Chondrocyte (in vitro differentiated cells): ENCODE results near the gene SLC2A4. TPM values are rescaled to one million over a fixed set of nuclear protein-coding genes. Genes with fewer than 3 reads are reported as not detected.

Experiments
- DNase-seq: peaks from one replicate; pipeline ENCODE4 v3.0.0; 2021; ENCODE audit warnings: mixed read lengths, low spot score
- H3K27ac Mint-ChIP-seq: one replicate; pipeline ENCODE4 v1.8.0; 2021; ENCODE audit warnings: mild to moderate bottlenecking, moderate library complexity, mixed read lengths; ENCODE audit not compliant: unreplicated experiment
- H3K27me3 Mint-ChIP-seq: 2 replicates; pipeline ENCODE4 v1.8.0; 2021; ENCODE audit warnings: low read depth, mixed read lengths
- H3K36me3 Mint-ChIP-seq: 2 replicates; pipeline ENCODE4 v1.8.0; 2021; ENCODE audit warnings: low read depth, mixed read lengths
- H3K4me1 Mint-ChIP-seq: 2 replicates; pipeline ENCODE4 v1.8.0; 2021; ENCODE audit warnings: low read depth, mild to moderate bottlenecking, mixed read lengths
- H3K4me3 Mint-ChIP-seq: one replicate; pipeline ENCODE4 v1.8.0; 2021; ENCODE audit warnings: mild to moderate bottlenecking, moderate library complexity, mixed read lengths; ENCODE audit not compliant: unreplicated experiment
- H3K9me3 Mint-ChIP-seq: 2 replicates; pipeline ENCODE4 v1.8.0; 2021; ENCODE audit warnings: low read depth, mixed read lengths
- CTCF ChIP-seq: fragments of 200-600 bp; sonication (generic); IDR thresholded peaks from 2 replicates; pipeline ENCODE4 v1.5.0; 2021; ENCODE audit warnings: antibody characterized with exemption, mild to moderate bottlenecking, moderate library complexity
- total RNA-seq: library from RNA; stranded (reverse); gene quantifications from 3 replicates; pipeline ENCODE4 v1.2.1, GENCODE V29; 2021

The SLC2A4 gene
- total RNA-seq, 1 donor from 2014 or later, result 0.30 TPM

DNA sequence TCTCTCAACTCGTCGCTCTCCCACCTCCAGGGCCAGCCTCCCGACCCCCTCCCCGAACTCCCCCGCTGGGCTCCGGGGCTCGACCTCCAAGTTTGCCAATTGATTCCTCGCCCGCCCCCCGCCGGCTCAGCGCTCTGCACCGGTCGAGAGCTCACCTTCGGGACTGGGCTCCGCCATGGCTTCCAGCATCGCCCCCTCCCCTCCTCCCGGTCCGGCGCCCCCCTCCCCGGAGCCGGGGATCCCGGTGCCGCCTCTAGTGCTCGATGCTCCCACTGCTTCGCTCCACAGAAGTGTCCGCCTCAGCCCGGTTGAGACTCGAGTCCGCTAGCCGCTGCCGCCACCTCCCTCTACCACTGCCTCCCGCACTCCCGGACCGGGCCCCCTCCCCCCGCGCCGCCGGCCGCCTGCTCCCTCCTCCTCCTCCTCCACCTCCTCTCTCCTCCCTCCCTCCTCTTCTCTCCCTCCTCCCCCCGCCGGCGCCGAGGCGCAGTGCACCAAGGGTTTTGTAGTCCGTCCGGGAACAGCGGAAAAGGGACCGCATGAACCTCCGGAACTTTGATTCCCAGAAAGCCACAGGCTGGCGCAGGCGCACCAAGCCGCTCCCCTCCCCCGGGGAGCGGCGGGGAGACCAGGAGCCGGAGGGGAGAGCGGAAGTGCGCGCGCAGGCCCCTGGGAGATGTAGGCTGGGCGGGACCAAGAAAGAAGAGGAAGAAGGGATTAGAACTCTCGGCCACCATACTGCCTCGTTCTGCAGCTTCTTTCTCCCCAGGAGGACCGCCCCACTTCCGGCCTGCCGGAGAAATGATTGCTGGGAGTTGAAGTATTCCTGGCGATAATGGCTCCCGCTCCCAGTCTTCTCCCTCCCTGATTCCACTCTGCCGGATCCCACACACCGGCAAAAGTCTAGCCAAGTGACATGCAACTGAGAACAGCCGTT, 42.2 kb upstream of the SLC2A4 start, which contains the start of gene PHF23:
Gene PHF23 (minus strand): TSS at position 367 of the 937 bp plus-strand sequence. CDS start 178 bp downstream, at position 189.
- no peaks in the 10 kb centered on the region for H3K27me3 Mint-ChIP-seq
- H3K4me1 Mint-ChIP-seq, result peaks cover 64% of the 10 kb centered on the region
- H3K27ac Mint-ChIP-seq, result peak within 1 kb of the TSS; percentile 94
- H3K36me3 Mint-ChIP-seq, result peaks cover 25% of the 10 kb centered on the region
- no peaks in the 10 kb centered on the region for H3K9me3 Mint-ChIP-seq
- TF ChIP-seq CTCF, result peak; percentile 10
- peak within 1 kb of the TSS; percentile 93 for H3K4me3 Mint-ChIP-seq
- peak; percentile 100 for DNase-seq

- Mint-ChIP-seq H3K27me3 (no peaks in the 10 kb centered on the region), H3K4me3 (peak overlapping the region; percentile 87), H3K4me1 (peaks cover 54% of the 10 kb centered on the region), H3K27ac (peak overlapping the region; percentile 92), H3K36me3 (peaks cover 26% of the 10 kb centered on the region), H3K9me3 (no peaks in the 10 kb centered on the region)
- TF ChIP-seq CTCF, result no peak
- no peak for DNase-seq
These were observed 41.1 kb upstream of the SLC2A4 start for GRCh38 chr17:7240375-7240774.

DNA sequence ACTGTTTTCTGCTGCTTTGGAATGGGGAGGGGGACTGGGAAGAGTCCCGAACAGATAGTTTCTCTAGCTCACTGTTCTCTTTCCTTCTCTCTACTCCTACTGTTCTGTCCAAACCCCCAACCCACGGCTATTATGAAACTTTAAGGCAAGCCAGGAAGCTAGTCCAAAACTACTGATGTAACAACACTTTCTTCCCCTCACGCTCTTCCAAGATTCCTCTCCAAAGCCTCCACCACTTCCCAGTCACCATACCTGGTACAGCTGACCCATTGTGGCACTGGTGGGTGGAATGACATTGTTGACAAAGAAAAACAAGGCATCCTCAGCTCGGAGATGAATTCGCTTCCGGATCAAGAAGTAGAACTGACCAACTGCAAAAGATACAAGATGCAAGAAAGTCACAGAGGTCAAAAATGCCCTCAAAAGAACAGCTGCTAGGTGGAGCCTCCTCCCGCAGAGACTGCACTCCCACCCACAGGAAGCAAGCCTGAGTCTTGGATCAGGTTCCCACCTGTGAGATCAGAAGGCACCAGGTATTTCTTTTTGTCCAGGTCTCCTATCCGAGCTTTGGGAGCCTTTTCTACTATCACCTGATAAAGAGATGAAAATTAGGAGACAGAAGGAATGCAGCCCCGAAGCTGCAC, 40.3 kb upstream of the SLC2A4 start:
- no peak for TF ChIP-seq CTCF
- Mint-ChIP-seq H3K4me3 (peak overlapping the region; percentile 87), H3K4me1 (peaks cover 45% of the 10 kb centered on the region), H3K27me3 (no peaks in the 10 kb centered on the region), H3K9me3 (no peaks in the 10 kb centered on the region), H3K36me3 (peaks cover 25% of the 10 kb centered on the region), H3K27ac (peak overlapping the region; percentile 100)
- no peak for DNase-seq

DNA sequence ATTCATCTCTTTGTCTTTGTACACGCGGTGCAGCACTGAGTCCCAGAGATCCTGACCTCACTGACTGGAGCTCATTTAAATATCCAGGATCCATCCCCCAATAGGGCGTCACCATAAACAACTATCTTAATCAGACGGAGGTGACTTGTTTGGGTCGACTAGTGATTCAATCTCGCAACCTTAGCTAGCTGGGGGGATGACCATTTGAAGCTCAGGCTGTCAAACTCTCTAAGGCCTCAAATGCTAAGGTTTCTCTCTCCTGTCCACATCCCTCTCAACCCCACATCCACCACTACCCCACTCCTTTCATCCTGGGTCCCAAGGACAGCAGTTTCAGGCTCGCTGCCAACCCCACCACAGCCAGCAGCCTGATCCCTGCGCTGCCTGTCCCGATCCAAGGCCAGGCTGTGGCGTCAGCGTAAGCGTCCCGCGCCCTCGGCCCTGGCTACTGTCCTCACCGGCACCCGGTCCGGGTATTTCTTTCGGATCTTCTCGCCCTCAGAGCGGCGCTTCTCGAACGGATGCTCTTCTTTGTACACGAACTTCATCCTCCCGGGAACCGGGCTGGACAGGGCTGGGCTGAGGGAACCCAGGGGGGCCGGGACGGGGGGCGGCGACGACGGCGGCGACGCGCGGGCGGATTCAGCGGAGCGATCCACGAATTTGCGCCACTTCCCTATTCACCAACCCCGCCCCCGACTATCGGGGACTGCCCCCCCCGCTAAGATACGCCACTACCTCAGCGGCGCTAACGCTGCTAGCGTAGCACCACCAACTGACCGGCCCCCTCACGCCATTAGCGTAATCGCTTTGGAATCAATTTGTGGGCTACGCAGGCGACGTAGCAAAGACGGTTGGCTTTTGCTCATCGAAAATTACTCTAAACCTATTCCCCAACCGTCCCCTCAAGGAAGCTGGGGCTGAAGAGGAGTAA, 39.5 kb upstream of the SLC2A4 start, which contains the start of gene GABARAP:
Gene GABARAP (minus strand): TSS at position 667 of the 934 bp plus-strand sequence. CDS start 119 bp downstream, at position 548.
- Mint-ChIP-seq H3K4me3 (peak within 1 kb of the TSS; percentile 87), H3K27ac (peak within 1 kb of the TSS; percentile 100), H3K4me1 (peaks cover 38% of the 10 kb centered on the region), H3K9me3 (no peaks in the 10 kb centered on the region), H3K36me3 (peaks cover 26% of the 10 kb centered on the region), H3K27me3 (no peaks in the 10 kb centered on the region)
- DNase-seq, result no peak
- no peak for TF ChIP-seq CTCF
